GM23338 (cell line): Measurements from ENCODE around the gene NMRK2. TPM values are rescaled to one million over a fixed set of nuclear protein-coding genes. Genes with fewer than 3 reads are reported as not detected.

ENCODE experiments used
- ATAC-seq: fragments of 200-7000 bp; cut with Tn5 transposase; 3 replicates; pipeline ENCODE4 v1.9.1; 2020
- DNase-seq: peaks from one replicate; pipeline ENCODE4 v3.0.0-alpha.2; 2015; ENCODE audit warnings: low spot score
- H2AFZ ChIP-seq: fragments of 200-600 bp; sonication (generic); 2 replicates; pipeline ENCODE4 v1.8.0; 2016; ENCODE audit warnings: antibody characterized with exemption, mild to moderate bottlenecking, moderate library complexity
- H3F3A ChIP-seq: fragments of 200-600 bp; sonication (generic); replicated peaks from 2 replicates; pipeline ENCODE4 v1.8.0; 2017; ENCODE audit warnings: antibody characterized with exemption, mixed run types, low read depth
- H3K27ac ChIP-seq: fragments of 200-600 bp; sonication (generic); 2 replicates; pipeline ENCODE4 v1.6.1; 2016; ENCODE audit warnings: low read depth
- H3K27me3 ChIP-seq: fragments of 200-600 bp; sonication (generic); 2 replicates; pipeline ENCODE4 v1.8.0; 2016; ENCODE audit warnings: mild to moderate bottlenecking, mixed run types, moderate library complexity; ENCODE audit not compliant: insufficient read depth
- H3K36me3 ChIP-seq: fragments of 200-600 bp; sonication (generic); 2 replicates; pipeline ENCODE4 v1.8.0; 2016; ENCODE audit warnings: mild to moderate bottlenecking; ENCODE audit not compliant: insufficient read depth
- H3K4me1 ChIP-seq: fragments of 200-600 bp; sonication (generic); 2 replicates; pipeline ENCODE4 v1.8.0; 2016; ENCODE audit warnings: mild to moderate bottlenecking, moderate library complexity; ENCODE audit not compliant: insufficient read depth
- H3K4me2 ChIP-seq: fragments of 200-600 bp; sonication (generic); 2 replicates; pipeline ENCODE4 v1.7.1; 2017; ENCODE audit warnings: mixed run types
- H3K4me3 ChIP-seq: fragments of 200-600 bp; sonication (generic); 2 replicates; pipeline ENCODE4 v1.6.1; 2016; ENCODE audit warnings: mixed run types
- H3K79me2 ChIP-seq: fragments of 200-600 bp; sonication (generic); replicated peaks from 2 replicates; pipeline ENCODE4 v1.8.0; 2017; ENCODE audit warnings: mild to moderate bottlenecking; ENCODE audit not compliant: insufficient read depth
- H3K9me2 ChIP-seq: fragments of 200-600 bp; sonication (generic); 2 replicates; pipeline ENCODE4 v1.8.0; 2017; ENCODE audit not compliant: insufficient read depth
- H4K20me1 ChIP-seq: fragments of 200-600 bp; sonication (generic); replicated peaks from 2 replicates; pipeline ENCODE4 v1.8.0; 2017; ENCODE audit warnings: mild to moderate bottlenecking; ENCODE audit not compliant: insufficient read depth
- H3K27ac Mint-ChIP-seq: 2 replicates; pipeline ENCODE4 v1.8.0; 2020; ENCODE audit warnings: inconsistent platforms, mild to moderate bottlenecking, moderate library complexity, mixed read lengths
- H3K27me3 Mint-ChIP-seq: 3 replicates; pipeline ENCODE4 v1.8.0; 2022; ENCODE audit warnings: low read depth, mild to moderate bottlenecking, moderate library complexity, mixed read lengths, inconsistent platforms; ENCODE audit not compliant: insufficient read depth, poor library complexity
- H3K36me3 Mint-ChIP-seq: 3 replicates; pipeline ENCODE4 v1.8.0; 2021; ENCODE audit warnings: low read depth, mild to moderate bottlenecking, inconsistent platforms, moderate library complexity, mixed read lengths
- H3K4me1 Mint-ChIP-seq: 3 replicates; pipeline ENCODE4 v1.8.0; 2020; ENCODE audit warnings: mild to moderate bottlenecking, inconsistent platforms, mixed read lengths
- H3K4me3 Mint-ChIP-seq: 3 replicates; pipeline ENCODE4 v1.8.0; 2021; ENCODE audit warnings: moderate library complexity, mild to moderate bottlenecking, inconsistent platforms, mixed read lengths
- H3K9me3 Mint-ChIP-seq: 3 replicates; pipeline ENCODE4 v1.8.0; 2020; ENCODE audit warnings: moderate library complexity, mild to moderate bottlenecking, inconsistent platforms, mixed read lengths
- CREB1 ChIP-seq: fragments of 250-450 bp; sonication (Bioruptor Pico); IDR thresholded peaks from 2 replicates; pipeline ENCODE4 v1.5.0; 2020; ENCODE audit warnings: low read depth, mild to moderate bottlenecking, moderate library complexity
- CTCF ChIP-seq, 2 experiments: fragments of 200-600 bp in 1 of 2; sonication (generic) in 1 of 2; conservative IDR thresholded peaks; 2 replicates each; pipeline versions ENCODE4 v1.5.1 to v1.6.1; 2016 to 2017; ENCODE audit warnings: antibody characterized with exemption in 2 of 2, low read depth in 2 of 2, mild to moderate bottlenecking in 2 of 2, moderate library complexity in 1 of 2
- EZH2phosphoT487 ChIP-seq: fragments of 200-600 bp; sonication (generic); IDR thresholded peaks from one replicate; pipeline ENCODE4 v1.8.1; 2018; ENCODE audit warnings: antibody characterized with exemption; ENCODE audit not compliant: unreplicated experiment
- JUNB ChIP-seq: IDR thresholded peaks from one replicate; pipeline ENCODE4 v1.6.1; 2016; ENCODE audit warnings: antibody characterized with exemption; ENCODE audit not compliant: unreplicated experiment
- NANOG ChIP-seq: IDR thresholded peaks from 2 replicates; pipeline ENCODE4 v1.6.1; 2016; ENCODE audit warnings: antibody characterized with exemption, borderline replicate concordance
- STAT1 ChIP-seq: IDR thresholded peaks from one replicate; pipeline ENCODE4 v1.6.1; 2016; ENCODE audit warnings: antibody characterized with exemption; ENCODE audit not compliant: unreplicated experiment
- ZNF114 ChIP-seq: fragments of 250-450 bp; sonication (Bioruptor Pico); IDR thresholded peaks from 2 replicates; pipeline ENCODE4 v1.5.0; 2020; ENCODE audit warnings: mild to moderate bottlenecking, moderate library complexity
- ZNF331 ChIP-seq: fragments of 250-450 bp; sonication (Bioruptor Pico); IDR thresholded peaks from 2 replicates; pipeline ENCODE4 v1.5.0; 2020; ENCODE audit warnings: low read depth, mild to moderate bottlenecking, moderate library complexity
- ZNF462 ChIP-seq: fragments of 250-450 bp; sonication (Bioruptor Pico); IDR thresholded peaks from 2 replicates; pipeline ENCODE4 v1.5.0; 2020; ENCODE audit warnings: mild to moderate bottlenecking, moderate library complexity
- long read RNA-seq: library from polyadenylated mRNA; unstranded; transcript quantifications from one replicate; pipeline ENCODE4 v2.0.0, GENCODE V29; 2020; ENCODE audit not compliant: unreplicated experiment
- polyA plus RNA-seq: library from polyadenylated mRNA; unstranded; fragments of >200 nt; fragmentation: Nextera tagmentation; extraction: Ambion mirVana; gene quantifications from 2 replicates; pipeline ENCODE4 v1.2.1, GENCODE V29; 2016
- total RNA-seq: library from RNA; depleted of rRNA; stranded (reverse); fragments of >200 nt; shearing (Covaris generic); gene quantifications from 2 replicates; pipeline ENCODE4 v1.2.3, GENCODE V29; 2014; rRNA removed

NMRK2 gene
- 55.9 and 57.3 TPM in 2 replicates for total RNA-seq
- 65.3 and 69.3 TPM in 2 replicates for polyA plus RNA-seq
- long read RNA-seq, partial matches to known transcripts: 22 of 37 reads
- long read RNA-seq, other reads (novel, unspliced or antisense): 15 of 37 reads

- ATAC-seq (peak; percentile 80), DNase-seq (peak; percentile 92)
- Mint-ChIP-seq H3K4me3 (peak within 1 kb of the TSS; percentile 84), H3K27me3 (peaks cover 9% of the 10 kb centered on the region), H3K4me1 (no peaks in the 10 kb centered on the region), H3K27ac (peak within 1 kb of the TSS; percentile 92), H3K36me3 (no peaks in the 10 kb centered on the region), H3K9me3 (no peaks in the 10 kb centered on the region; the same call in 2 of the 3 replicates)
- H3K27ac ChIP-seq: peak within 1 kb of the TSS; percentile 94
- H3K36me3 ChIP-seq: no peaks in the 10 kb centered on the region
- peaks cover 12% of the 10 kb centered on the region for H3K79me2 ChIP-seq
- no peaks in the 10 kb centered on the region for H3K9me2 ChIP-seq
- peak within 1 kb of the TSS; percentile 89; the same call in 1 of the 2 replicates for H2AFZ ChIP-seq
- H3K4me2 ChIP-seq: peak within 1 kb of the TSS; percentile 88
- H4K20me1 ChIP-seq: no peaks in the 10 kb centered on the region
- no peaks in the 10 kb centered on the region; the same call in 1 of the 2 replicates for H3K4me1 ChIP-seq
- no peaks in the 10 kb centered on the region for H3F3A ChIP-seq
- H3K27me3 ChIP-seq: no peaks in the 10 kb centered on the region
- peak within 1 kb of the TSS; percentile 86 for H3K4me3 ChIP-seq
- TF ChIP-seq CTCF (conservative IDR thresholded peaks at IDR 0.05; ENCODE audit: low read depth in 2 of 2) (no peak), EZH2phosphoT487 (no peak), JUNB (no peak)
Measured at GRCh38 chr19:3932931-3933810, at the start of gene NMRK2. Gene NMRK2 (plus strand): TSS chr19:3933069. CDS start chr19:3933672, 603 bp downstream.

GRCh38 chr19:3890591-3890990 lies 42.3 kb upstream of the NMRK2 start:
- H3K27me3 Mint-ChIP-seq: peaks cover 3% of the 10 kb centered on the region
- Histone ChIP-seq H3F3A (no peaks in the 10 kb centered on the region), H3K27me3 (no peaks in the 10 kb centered on the region), H3K4me1 (no peaks in the 10 kb centered on the region), H3K4me2 (no peak overlapping the region), H3K9me2 (no peaks in the 10 kb centered on the region), H3K36me3 (peaks cover 6% of the 10 kb centered on the region; the same call in 1 of the 2 replicates), H3K27ac (no peak overlapping the region), H3K79me2 (no peaks in the 10 kb centered on the region), H4K20me1 (peaks cover 3% of the 10 kb centered on the region; the same call in 1 of the 2 replicates), H3K4me3 (no peak overlapping the region), H2AFZ (no peak overlapping the region)
- H3K4me1 Mint-ChIP-seq: no peaks in the 10 kb centered on the region
- no peak overlapping the region for H3K27ac Mint-ChIP-seq
- TF ChIP-seq ZNF331 (CRISPR knock-in tag): no peak
- no peak for TF ChIP-seq NANOG
- no peak for TF ChIP-seq CTCF (conservative IDR thresholded peaks at IDR 0.05; ENCODE audit: low read depth in 2 of 2)
- no peak for TF ChIP-seq STAT1
- TF ChIP-seq ZNF114: no peak
- no peak for TF ChIP-seq ZNF462 (CRISPR knock-in tag)
- TF ChIP-seq CREB1 (CRISPR knock-in tag): no peak
- ATAC-seq (no peak), DNase-seq (no peak)
- no peak overlapping the region for H3K4me3 Mint-ChIP-seq
- peaks cover 9% of the 10 kb centered on the region for H3K36me3 Mint-ChIP-seq
- no peaks in the 10 kb centered on the region for H3K9me3 Mint-ChIP-seq
